Measurements from ENCODE around the gene SLC16A7. TPM values are rescaled to one million over a fixed set of nuclear protein-coding genes. Genes with fewer than 3 reads are reported as not detected.

SLC16A7 gene
- total and polyA plus RNA-seq, 10 donors: 3.2 to 98.8 (median 60.9) TPM

GRCh38 chr12:59811991-59812390 lies 216.2 kb downstream of the SLC16A7 start:
- Histone ChIP-seq H3K27ac (no peak overlapping the region), H3K9me3 (peaks cover 0 to 6% (median 2%) of the 10 kb centered on the region in 8 donors), H3K27me3 (replicated peaks in 1 of 7) (no peaks in the 10 kb centered on the region), H3K4me1 (no peaks in the 10 kb centered on the region), H3K36me3 (no peaks in the 10 kb centered on the region), H3K4me3 (no peak overlapping the region)
- 92 to 99% (median 93%) methylated on average over 14 of the region's 14 CpGs for WGBS, 5 donors
- TF ChIP-seq POLR2AphosphoS5 (IDR thresholded peaks at IDR 0.05): no peak
- TF ChIP-seq POLR2A (IDR thresholded peaks at IDR 0.05): no peak
- no peak for TF ChIP-seq CTCF (IDR thresholded peaks at IDR 0.05 in 8 of 11, conservative IDR thresholded peaks at IDR 0.05 in 3 of 11)
- no peak for DNase-seq
- intact Hi-C loops (cut with DNase I; ENCODE audit: low total_unique reads): no loop called here

DNA sequence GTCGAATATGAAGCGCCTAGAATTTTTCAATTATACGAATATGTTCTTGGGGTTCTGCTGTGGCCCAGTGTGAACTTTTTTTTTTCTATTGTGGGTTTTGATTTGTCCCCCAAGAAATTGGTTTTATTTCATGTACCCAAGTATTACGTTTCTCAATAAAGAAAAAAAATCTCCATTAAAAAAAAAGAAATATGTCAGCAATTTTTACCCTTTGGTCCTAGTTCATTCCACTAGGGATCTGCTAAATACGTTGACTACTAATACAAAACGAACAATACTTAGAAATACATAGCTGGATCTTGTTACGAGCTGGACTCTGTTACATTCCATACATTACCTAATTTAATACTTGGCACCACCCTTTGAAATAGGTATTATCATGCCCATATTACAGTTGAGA lies 216.9 kb downstream of the SLC16A7 start:
- DNase-seq: no peak
- no peak overlapping the region for H3K4me3 ChIP-seq
- WGBS, 5 donors: 88 to 96% (median 92%) methylated on average over 7 of the region's 7 CpGs
- intact Hi-C loops (cut with DNase I; ENCODE audit: low total_unique reads): no loop called here
- no peak overlapping the region for H3K27ac ChIP-seq
- no peaks in the 10 kb centered on the region for H3K36me3 ChIP-seq
- H3K27me3 ChIP-seq (replicated peaks in 1 of 7): no peaks in the 10 kb centered on the region
- no peaks in the 10 kb centered on the region for H3K4me1 ChIP-seq
- no peak for TF ChIP-seq POLR2AphosphoS5 (IDR thresholded peaks at IDR 0.05)
- no peak for TF ChIP-seq CTCF (IDR thresholded peaks at IDR 0.05 in 8 of 11, conservative IDR thresholded peaks at IDR 0.05 in 3 of 11)
- TF ChIP-seq POLR2A (IDR thresholded peaks at IDR 0.05): no peak
- H3K9me3 ChIP-seq: peaks cover 0 to 11% (median 7%) of the 10 kb centered on the region in 8 donors

GRCh38 chr12:59820594-59821011 lies 224.8 kb downstream of the SLC16A7 start:
- intact Hi-C loops (cut with DNase I; ENCODE audit: low total_unique reads): no loop called here
- no peaks in the 10 kb centered on the region for H3K27me3 ChIP-seq (replicated peaks in 1 of 7)
- 74 to 92% (median 81%) methylated on average over 2 of the region's 2 CpGs for WGBS, 5 donors
- DNase-seq: no peak
- no peak for TF ChIP-seq POLR2AphosphoS5 (IDR thresholded peaks at IDR 0.05)
- no peak for TF ChIP-seq POLR2A (IDR thresholded peaks at IDR 0.05)
- no peak for TF ChIP-seq CTCF (IDR thresholded peaks at IDR 0.05 in 8 of 11, conservative IDR thresholded peaks at IDR 0.05 in 3 of 11)
- no peak overlapping the region for H3K27ac ChIP-seq
- no peaks in the 10 kb centered on the region for H3K4me1 ChIP-seq
- H3K4me3 ChIP-seq: no peak overlapping the region
- peaks cover 0 to 12% (median 8%) of the 10 kb centered on the region in 8 donors for H3K9me3 ChIP-seq
- H3K36me3 ChIP-seq: no peaks in the 10 kb centered on the region

GRCh38 chr12:59823567-59823966 lies 227.7 kb downstream of the SLC16A7 start:
- Histone ChIP-seq H3K36me3 (no peaks in the 10 kb centered on the region), H3K4me3 (no peak overlapping the region), H3K27me3 (replicated peaks in 1 of 7) (no peaks in the 10 kb centered on the region), H3K9me3 (peaks cover 0 to 4% (median 0%) of the 10 kb centered on the region in 8 donors), H3K4me1 (no peaks in the 10 kb centered on the region), H3K27ac (no peak overlapping the region)
- TF ChIP-seq POLR2AphosphoS5 (IDR thresholded peaks at IDR 0.05): no peak
- no peak for TF ChIP-seq POLR2A (IDR thresholded peaks at IDR 0.05)
- no peak for TF ChIP-seq CTCF (IDR thresholded peaks at IDR 0.05 in 8 of 11, conservative IDR thresholded peaks at IDR 0.05 in 3 of 11)
- DNase-seq: no peak
- intact Hi-C loops (cut with DNase I; ENCODE audit: low total_unique reads): no loop called here
